Fibroblast of skin of scalp (primary cell): Measurements from ENCODE around the gene NOG. TPM values are rescaled to one million over a fixed set of nuclear protein-coding genes. Genes with fewer than 3 reads are reported as not detected.

Experiments used
- DNase-seq: peaks from one replicate; pipeline ENCODE4 v3.0.0-alpha.2; 2013
- polyA plus RNA-seq, 2 experiments: library from polyadenylated mRNA; unstranded; fragments of 120-200 nt; gene quantifications; one replicate each; pipeline ENCODE4 v1.2.1, GENCODE V29; 2013; ENCODE audit not compliant: insufficient read length in 2 of 2

NOG gene
- 7.8 TPM for polyA plus RNA-seq (2013, experiment 1 of 2; ENCODE audit: insufficient read length)
- 9.3 TPM for polyA plus RNA-seq (2013, experiment 2 of 2; ENCODE audit: insufficient read length)

GRCh38 chr17:56593646-56594319 lies at the start of gene NOG:
NOG (plus strand) TSS chr17:56593699; CDS start chr17:56594224, 525 bp downstream.
- DNase-seq = peak; percentile 83

- DNase-seq = no peak
Measured at GRCh38 chr17:56545106-56545505, 48.4 kb upstream of the NOG start.

- no peak for DNase-seq
Measured at GRCh38 chr17:56545930-56546329, 47.6 kb upstream of the NOG start.

- DNase-seq = no peak
Measured at GRCh38 chr17:56548661-56549060, 44.8 kb upstream of the NOG start.

GRCh38 chr17:56549501-56549900 lies 44.0 kb upstream of the NOG start:
- DNase-seq = no peak

- DNase-seq = no peak
Measured at GRCh38 chr17:56557682-56558081, 35.8 kb upstream of the NOG start.

- no peak for DNase-seq
Measured at GRCh38 chr17:56558088-56558487, 35.4 kb upstream of the NOG start.

GRCh38 chr17:56570199-56570598 lies 23.3 kb upstream of the NOG start:
- DNase-seq = no peak

- no peak for DNase-seq
Measured at GRCh38 chr17:56571456-56571855, 22.0 kb upstream of the NOG start.

GRCh38 chr17:56577190-56577842 lies 16.2 kb upstream of the NOG start:
- DNase-seq = no peak

- DNase-seq = no peak
Measured at GRCh38 chr17:56577843-56578204, 15.7 kb upstream of the NOG start.

- DNase-seq = no peak
Measured at GRCh38 chr17:56581635-56582627, 11.6 kb upstream of the NOG start.

GRCh38 chr17:56583772-56584171 lies 9.7 kb upstream of the NOG start:
- no peak for DNase-seq

- no peak for DNase-seq
Measured at GRCh38 chr17:56587298-56587697, 6.2 kb upstream of the NOG start.

GRCh38 chr17:56592487-56593085 lies 913 bp upstream of the NOG start:
- DNase-seq = peak; percentile 77

- peak; percentile 83 for DNase-seq
Measured at GRCh38 chr17:56593086-56593645, 333 bp upstream of the NOG start.

- DNase-seq = peak; percentile 17
Measured at GRCh38 chr17:56594320-56595107, 1.0 kb downstream of the NOG start.

GRCh38 chr17:56595108-56595418 lies 1.6 kb downstream of the NOG start:
- DNase-seq = no peak

GRCh38 chr17:56595831-56596690 lies 2.6 kb downstream of the NOG start:
- DNase-seq = peak; percentile 78

GRCh38 chr17:56596691-56597494 lies 3.4 kb downstream of the NOG start:
- DNase-seq = no peak
